Measurements from ENCODE around the gene CIITA.

- no peak for TF ChIP-seq CTCF (conservative IDR thresholded peaks at IDR 0.05)
- no peak for TF ChIP-seq ZFX (IDR thresholded peaks at IDR 0.05)
Observed at GRCh38 chr16:10858203-10858602, 18.8 kb upstream of the CIITA start.

Measured in C4-2B (cell line).